ENCODE measurements around the gene ADSL. TPM values are rescaled to one million over a fixed set of nuclear protein-coding genes. Genes with fewer than 3 reads are reported as not detected.

The ADSL gene
- total and polyA plus RNA-seq, 2 of the 8 experiments (the other 6 are each of a cell fraction or from before 2014, with no cell fraction given) = 197 to 218 TPM

GRCh38 chr22:40429481-40429880 is 83.2 kb downstream of the ADSL start:
- H3K79me2 ChIP-seq (ENCODE audit: control insufficient read depth in 1 of 2, insufficient read depth in 2 of 2, low read length in 2 of 2) = no peaks in the 10 kb centered on the region
- H3K23me2 ChIP-seq (ENCODE audit: low read depth, low read length) = no peaks in the 10 kb centered on the region
- H3K14ac ChIP-seq (ENCODE audit: insufficient read length) = no peak overlapping the region
- H4K8ac ChIP-seq (ENCODE audit: extremely low read depth, insufficient read depth, low read length) = no peak overlapping the region
- CTCF ChIA-PET (ENCODE audit: partially characterized antibody) = interaction anchor here (1.0 to 2.4 kb wide), 4 partner anchors 10 to 217 kb away, joined by 3 to 11 read pairs (median 6); no protein-coding TSS in a partner anchor
- H2BK20ac ChIP-seq (ENCODE audit: low read length) = no peak overlapping the region
- H3K4me2 ChIP-seq (ENCODE audit: insufficient read depth in 1 of 2, low read depth in 2 of 2, low read length in 2 of 2) = no peak overlapping the region
- H2BK120ac ChIP-seq (replicated peaks; ENCODE audit: low read depth, low read length) = no peak overlapping the region
- no peak overlapping the region for H2AFZ ChIP-seq (ENCODE audit: low read length)
- no peak overlapping the region for H3K27ac ChIP-seq (ENCODE audit: low read depth, low read length)
- FAIRE-seq (no peak), DNase-seq (ENCODE audit: low read depth in 1 of 2, low spot score in 2 of 2) (no peak)
- no peak overlapping the region for H2BK15ac ChIP-seq (ENCODE audit: low read length)
- H3K56ac ChIP-seq (replicated peaks; ENCODE audit: insufficient read length, low read depth, low read length) = no peak overlapping the region
- H3K9me3 ChIP-seq (ENCODE audit: insufficient read depth in 2 of 2, low read depth in 1 of 2, low read length in 1 of 2) = no peaks in the 10 kb centered on the region
- H3K27me3 ChIP-seq (replicated peaks in 1 of 4; ENCODE audit: control insufficient read depth in 3 of 4, extremely low read depth in 1 of 4, insufficient read depth in 3 of 4, low read length in 3 of 4) = no peaks in the 10 kb centered on the region
- no peak overlapping the region for H3K9ac ChIP-seq (replicated peaks in 1 of 4; ENCODE audit: extremely low read depth in 1 of 4, low read depth in 3 of 4, low read length in 3 of 4)
- H3K4ac ChIP-seq (replicated peaks; ENCODE audit: insufficient read length, low read depth, low read length) = no peak overlapping the region
- no peak overlapping the region for H2AK5ac ChIP-seq (ENCODE audit: low read depth, low read length)
- no peak for TF ChIP-seq SRF (IDR thresholded peaks at IDR 0.05; ENCODE audit: low read depth, low read length)
- no peak for TF ChIP-seq HDAC2 (IDR thresholded peaks at IDR 0.05; ENCODE audit: borderline replicate concordance in 1 of 2, low read depth in 2 of 2, low read length in 2 of 2)
- no peak for TF ChIP-seq E2F6 (IDR thresholded peaks at IDR 0.05)
- no peak for TF ChIP-seq POLR2A (IDR thresholded peaks at IDR 0.05; ENCODE audit: control extremely low read depth in 1 of 2, low read depth in 2 of 2, low read length in 2 of 2)
- TF ChIP-seq GABPA (IDR thresholded peaks at IDR 0.05; ENCODE audit: borderline replicate concordance, insufficient read depth, low read length) = no peak
- no peak for TF ChIP-seq TBP (IDR thresholded peaks at IDR 0.05; ENCODE audit: low read depth, low read length)
- H4K20me1 ChIP-seq (replicated peaks in 1 of 2; ENCODE audit: control insufficient read depth in 1 of 2, insufficient read depth in 2 of 2, low read length in 2 of 2) = peaks cover 0 to 2% of the 10 kb centered on the region in 2 experiments
- no peak overlapping the region for H2BK12ac ChIP-seq (ENCODE audit: low read depth, low read length)
- H3K79me1 ChIP-seq (ENCODE audit: low read depth, low read length) = no peaks in the 10 kb centered on the region; the same call in 1 of the 2 replicates
- H3K23ac ChIP-seq (ENCODE audit: insufficient read length) = no peak overlapping the region
- no peak overlapping the region for H3K18ac ChIP-seq (ENCODE audit: extremely low read depth, low read length)
- WGBS, 2 experiments (ENCODE audit: extremely low coverage in 1 of 2, insufficient coverage in 1 of 2, insufficient read length in 1 of 2, insufficient replicate concordance in 2 of 2, low coverage in 1 of 2, low lambda C conversion rate in 2 of 2, missing lambda C conversion rate in 1 of 2) = 92% methylated on average over 3 of the region's 4 CpGs; no CpG with 5 or more reads in 1 of the 2 experiments
- no peak overlapping the region for H4K5ac ChIP-seq (ENCODE audit: insufficient read length, low read depth, low read length)
- H3K36me3 ChIP-seq (ENCODE audit: control insufficient read depth in 2 of 4, insufficient read depth in 4 of 4, low read length in 3 of 4) = peaks cover 0 to 19% (median 4%) of the 10 kb centered on the region in 4 experiments; a peak in 7 of 8 replicates
- H3K4me1 ChIP-seq (replicated peaks in 1 of 4; ENCODE audit: control insufficient read depth in 3 of 4, insufficient read depth in 4 of 4, low read length in 3 of 4) = no peaks in the 10 kb centered on the region
- no peak overlapping the region for H3K4me3 ChIP-seq (ENCODE audit: extremely low read depth in 1 of 4, insufficient read depth in 2 of 4, low read depth in 3 of 4, low read length in 4 of 4)
- no peak overlapping the region for H2BK5ac ChIP-seq (ENCODE audit: low read depth, low read length)
- POLR2A ChIA-PET (ENCODE audit: partially characterized antibody) = no interaction called here
- no peak overlapping the region for H4K91ac ChIP-seq (replicated peaks; ENCODE audit: insufficient read length, low read length)

Data from H1 (cell line).